Stomach (tissue), 4 donors: ENCODE results near the gene SORCS3.

Source experiments
- CTCF ChIP-seq, 7 experiments: fragments of 450-650 bp in 4 of 7; fragments of 200-600 bp in 3 of 7; sonication (generic) in 3 of 7; IDR thresholded peaks; one replicate each; pipeline ENCODE4 v1.5.1; 2016 to 2019; ENCODE audit warnings: antibody characterized with exemption in 7 of 7, control low read depth in 2 of 7, mild to moderate bottlenecking in 1 of 7
- EP300 ChIP-seq: sonication (generic); formaldehyde crosslinking; IDR thresholded peaks from one replicate; pipeline ENCODE4 v1.6.1; 2017; ENCODE audit warnings: antibody characterized with exemption
- POLR2A ChIP-seq, 4 donors: fragments of 450-650 bp; IDR thresholded peaks; one replicate each; pipeline ENCODE4 v1.6.1; 2016; ENCODE audit warnings: antibody characterized with exemption in 4 of 4, control low read depth in 2 of 4, mild to moderate bottlenecking in 1 of 4, moderate library complexity in 1 of 4

- TF ChIP-seq CTCF (IDR thresholded peaks at IDR 0.05) (no peak), EP300 (no peak), POLR2A (IDR thresholded peaks at IDR 0.05) (no peak)
Measured at GRCh38 chr10:104924101-104924795, 283.2 kb downstream of the SORCS3 start.
